GM12801 (cell line): ENCODE results near the gene GPC2.

Experiments used
- TF ChIP-seq, protein P1 (sequence below): IDR thresholded peaks from one replicate; pipeline ENCODE4 v1.5.1; 2011; ENCODE audit warnings: control low read depth; ENCODE audit not compliant: insufficient read length; ENCODE audit errors: extremely low read depth

The GPC2 gene

GRCh38 chr7:100157334-100158228, 19.6 kb downstream of the GPC2 start:
- TF ChIP-seq, protein P1, sequence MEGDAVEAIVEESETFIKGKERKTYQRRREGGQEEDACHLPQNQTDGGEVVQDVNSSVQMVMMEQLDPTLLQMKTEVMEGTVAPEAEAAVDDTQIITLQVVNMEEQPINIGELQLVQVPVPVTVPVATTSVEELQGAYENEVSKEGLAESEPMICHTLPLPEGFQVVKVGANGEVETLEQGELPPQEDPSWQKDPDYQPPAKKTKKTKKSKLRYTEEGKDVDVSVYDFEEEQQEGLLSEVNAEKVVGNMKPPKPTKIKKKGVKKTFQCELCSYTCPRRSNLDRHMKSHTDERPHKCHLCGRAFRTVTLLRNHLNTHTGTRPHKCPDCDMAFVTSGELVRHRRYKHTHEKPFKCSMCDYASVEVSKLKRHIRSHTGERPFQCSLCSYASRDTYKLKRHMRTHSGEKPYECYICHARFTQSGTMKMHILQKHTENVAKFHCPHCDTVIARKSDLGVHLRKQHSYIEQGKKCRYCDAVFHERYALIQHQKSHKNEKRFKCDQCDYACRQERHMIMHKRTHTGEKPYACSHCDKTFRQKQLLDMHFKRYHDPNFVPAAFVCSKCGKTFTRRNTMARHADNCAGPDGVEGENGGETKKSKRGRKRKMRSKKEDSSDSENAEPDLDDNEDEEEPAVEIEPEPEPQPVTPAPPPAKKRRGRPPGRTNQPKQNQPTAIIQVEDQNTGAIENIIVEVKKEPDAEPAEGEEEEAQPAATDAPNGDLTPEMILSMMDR = no peak

- TF ChIP-seq, protein P1 = no peak
These were observed 20.2 kb downstream of the GPC2 start for GRCh38 chr7:100157069-100157333.

DNA sequence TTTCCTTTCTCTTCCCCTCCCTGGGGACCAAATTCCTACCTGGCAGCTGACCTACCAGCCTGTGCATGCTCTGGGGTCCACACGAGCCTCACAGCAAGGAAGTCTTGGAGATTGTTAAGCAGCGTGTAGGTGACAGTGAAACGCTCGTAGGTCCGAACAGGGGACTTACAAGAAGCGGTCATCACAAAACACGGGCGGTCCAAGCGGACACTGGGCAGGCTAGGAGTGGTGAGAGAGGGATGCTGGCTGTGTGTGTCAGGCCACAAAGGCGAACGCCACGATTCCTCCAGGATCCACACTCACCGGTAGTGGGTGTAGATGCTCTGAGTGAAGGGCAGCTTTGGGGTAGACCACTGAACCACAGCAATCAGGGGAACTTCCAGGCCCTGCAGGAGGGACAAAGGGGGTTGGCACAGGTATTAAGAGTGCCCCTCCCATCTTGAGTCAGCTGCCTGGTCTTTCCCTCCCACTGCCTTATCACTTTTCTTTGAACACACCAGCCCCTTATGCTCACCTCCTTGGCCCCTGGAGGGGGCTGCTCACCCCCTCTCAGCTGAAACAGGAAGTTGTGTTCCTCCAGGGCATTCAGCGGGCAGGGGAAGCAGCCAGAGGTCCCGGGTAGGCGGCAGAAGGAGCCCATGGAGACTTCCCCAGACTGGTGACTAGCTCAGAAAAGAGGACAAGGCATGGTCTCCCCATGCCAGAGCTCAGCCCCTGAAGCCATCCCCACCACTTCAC, 20.7 kb downstream of the GPC2 start:
- TF ChIP-seq, protein P1 = no peak

DNA sequence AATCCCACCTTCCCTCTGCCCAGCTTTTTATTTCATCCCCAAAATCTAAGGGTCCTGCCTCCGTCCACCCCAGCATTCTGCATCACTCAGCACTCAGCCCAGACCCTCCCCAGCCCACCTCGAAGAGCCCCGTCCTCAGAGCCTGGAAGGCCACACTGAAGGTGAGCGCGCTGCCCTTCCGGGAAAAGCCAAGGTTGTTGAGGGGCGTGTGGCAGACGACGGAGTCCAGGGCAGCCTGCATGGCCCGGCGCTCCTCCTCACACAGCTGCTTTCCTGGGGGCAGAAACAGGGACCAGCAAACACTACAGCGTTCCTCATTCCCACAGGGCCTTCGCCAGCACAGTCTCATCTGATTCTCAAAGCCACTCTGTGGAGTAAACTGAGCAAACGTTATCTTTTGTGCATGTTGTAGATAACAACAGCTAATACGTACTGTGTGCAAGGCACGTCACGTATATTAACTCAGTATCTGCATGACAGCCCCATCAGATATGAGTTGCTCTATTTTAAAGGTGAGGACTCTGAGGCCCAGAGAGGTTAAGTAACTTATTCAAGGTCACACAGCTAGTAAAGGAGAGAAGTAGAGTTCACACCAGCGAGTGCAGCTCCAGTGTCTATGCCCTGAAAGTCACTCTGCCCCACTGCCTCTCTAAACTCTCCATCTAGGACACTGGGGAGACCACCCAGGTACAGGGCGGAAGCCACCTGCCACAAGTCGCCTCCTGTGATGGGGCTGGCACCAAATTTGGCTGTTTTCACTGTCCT, 21.4 kb downstream of the GPC2 start:
- TF ChIP-seq, protein P1 = no peak

DNA sequence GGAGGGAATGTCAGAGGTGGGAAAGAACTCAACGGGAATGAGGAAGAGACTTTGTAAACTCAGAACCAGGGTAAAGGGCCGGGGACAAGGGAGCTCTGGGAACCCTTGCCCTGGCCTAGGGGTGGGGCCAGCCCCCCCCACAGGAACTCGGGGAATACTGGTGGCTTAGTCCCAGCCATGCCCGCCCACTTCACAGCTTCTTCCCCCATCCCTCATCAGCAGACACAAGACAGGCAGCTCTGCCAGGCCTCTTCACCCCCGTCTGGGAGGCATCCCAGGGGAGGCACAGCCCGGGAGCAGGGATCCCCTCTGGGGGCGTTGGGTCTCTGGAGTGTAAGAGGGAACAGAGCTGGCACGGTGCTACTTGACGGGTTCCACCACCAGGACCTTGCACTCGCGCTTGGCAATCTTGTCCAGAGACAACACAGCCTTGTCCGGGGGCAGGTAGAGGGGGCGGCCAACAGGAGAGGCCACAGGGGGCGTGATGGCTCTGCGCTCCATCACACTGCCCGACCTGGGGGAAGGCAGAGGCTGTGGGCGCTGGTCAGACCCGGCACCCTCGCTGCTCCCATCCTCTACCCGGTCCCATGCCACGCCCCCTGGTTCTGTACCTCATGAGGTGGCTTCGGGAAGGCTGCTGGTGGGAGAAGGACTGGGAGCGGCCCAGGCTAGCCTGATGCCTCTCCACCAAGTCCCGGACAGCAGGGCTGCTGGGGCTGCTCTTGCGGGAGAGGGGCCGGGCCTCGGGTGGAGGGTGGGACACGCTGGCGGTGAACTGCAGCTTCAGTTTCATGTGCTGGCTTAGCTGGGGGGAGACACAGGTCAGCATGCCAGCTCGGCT, 22.3 kb downstream of the GPC2 start:
- TF ChIP-seq, protein P1 = no peak

GRCh38 chr7:100153708-100154535, 23.3 kb downstream of the GPC2 start:
- TF ChIP-seq, protein P1 = no peak
